GM21786 (cell line): ENCODE data around the gene IGBP1.
"Not testable (repeated sequence)": the region's sequence is repeated elsewhere in the genome, so short reads cannot be mapped to it uniquely, and the experiment has no call there.

Experiments
- ATAC-seq: cut with Tn5 transposase; IDR thresholded peaks from one replicate; pipeline ENCODE4 v1.9.1; 2021; ENCODE audit not compliant: unreplicated experiment

Gene IGBP1

DNA sequence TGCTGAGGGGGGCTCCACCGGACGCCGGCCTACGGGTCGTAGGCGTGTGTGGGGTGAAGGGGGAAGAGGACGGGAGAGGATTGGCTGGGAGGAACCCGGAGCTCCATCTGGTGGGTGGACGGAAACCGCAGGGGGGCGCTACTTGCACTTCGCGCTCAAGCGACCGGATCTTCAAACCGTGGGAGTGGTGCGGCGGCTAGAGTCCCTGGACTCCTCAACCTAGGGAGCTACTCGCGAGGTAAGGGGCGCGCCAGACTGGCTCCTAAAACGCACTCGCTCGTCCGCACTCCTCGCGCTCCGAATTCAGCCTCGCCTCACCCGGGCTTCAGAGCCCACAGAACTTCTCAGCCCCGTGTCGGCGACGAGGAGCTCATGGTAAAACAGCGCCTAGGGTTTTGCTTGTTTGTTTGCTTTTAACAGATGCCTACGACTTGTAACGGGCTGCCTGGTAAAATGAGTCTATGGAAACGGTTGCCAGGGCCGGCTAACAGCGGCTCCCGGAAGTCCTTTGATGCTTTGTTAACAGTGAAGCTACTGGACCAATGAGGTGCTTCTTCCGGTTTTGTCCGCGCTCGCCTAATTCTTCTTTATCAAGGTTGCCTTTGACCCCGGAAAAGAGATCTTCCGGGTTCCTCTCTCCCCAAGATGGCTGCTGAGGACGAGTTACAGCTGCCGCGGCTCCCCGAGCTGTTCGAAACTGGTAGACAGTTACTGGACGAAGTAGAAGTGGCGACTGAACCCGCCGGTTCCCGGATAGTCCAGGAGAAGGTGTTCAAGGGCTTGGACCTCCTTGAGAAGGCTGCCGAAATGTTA is at the start of gene IGBP1:
Gene IGBP1, plus strand, starts transcription at position 145 of the 813 bp plus-strand sequence. Its CDS starts 501 bp downstream, at position 646.
- ATAC-seq: peak; percentile 87

DNA sequence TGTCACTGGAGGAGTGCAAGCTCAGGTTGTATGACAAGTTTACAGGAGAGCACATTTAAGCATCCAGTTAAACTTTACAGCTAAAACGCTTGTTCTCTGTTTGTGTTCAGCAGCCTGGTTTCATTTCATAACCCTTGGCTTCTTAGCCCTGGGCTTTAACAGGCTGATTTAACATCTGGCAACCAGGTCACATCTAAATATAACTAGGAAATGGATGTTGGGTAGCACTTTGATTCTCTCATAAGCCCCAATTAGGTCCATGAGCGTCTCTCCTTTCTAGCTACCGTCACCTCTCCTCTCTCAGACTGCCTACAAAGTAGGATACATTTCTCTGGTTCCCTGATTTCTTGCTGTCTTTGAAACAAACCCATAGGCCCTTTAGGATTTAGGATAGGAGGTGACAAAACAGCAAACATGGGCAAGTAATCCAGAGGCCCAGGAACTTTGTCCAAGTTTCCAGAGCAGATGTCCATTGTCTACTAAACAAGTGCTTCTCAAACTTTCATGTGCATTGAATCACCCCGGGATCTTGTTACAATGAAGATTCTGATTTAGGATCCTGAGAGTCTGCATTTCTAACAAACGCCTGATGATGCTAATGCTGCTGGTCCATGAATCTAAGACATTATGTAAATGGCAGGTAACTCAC is 48.5 kb upstream of the IGBP1 start:
- ATAC-seq: no peak

DNA sequence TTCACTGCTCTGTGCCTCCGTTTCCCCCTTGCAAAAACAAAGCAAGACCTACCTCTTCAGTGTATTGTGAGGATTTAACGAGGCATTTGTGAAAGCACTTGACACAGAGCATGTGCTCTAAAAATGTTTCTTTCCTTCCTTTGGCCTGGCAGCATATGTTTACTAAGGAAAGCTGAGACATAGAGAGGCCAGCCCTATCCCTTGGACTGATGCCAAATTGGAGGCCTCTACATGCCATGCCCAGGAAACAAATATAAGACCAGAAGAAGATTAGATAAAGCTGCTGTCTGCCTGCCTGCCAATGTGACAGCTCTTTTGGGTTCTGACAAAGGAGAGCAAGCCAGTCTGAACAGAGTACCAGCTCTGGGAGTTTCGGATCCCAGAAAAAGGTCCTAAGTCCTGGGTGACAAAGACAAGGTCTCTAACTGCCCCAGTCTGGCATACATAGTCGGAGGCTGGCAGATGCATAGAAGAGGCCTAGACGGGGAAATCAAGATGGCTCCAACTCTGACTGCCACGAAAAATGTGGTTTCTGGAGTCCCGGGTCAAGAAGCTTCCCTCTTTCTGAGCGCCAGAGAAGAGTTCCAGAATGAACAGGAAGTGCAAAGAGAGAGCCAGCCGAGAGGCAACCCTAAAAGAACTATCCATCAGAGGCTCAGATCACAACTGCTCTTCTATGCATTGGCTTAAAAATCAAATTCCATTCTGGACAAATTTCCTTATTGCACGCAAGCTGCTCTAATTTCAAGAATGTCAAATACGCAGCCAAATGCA is 45.2 kb upstream of the IGBP1 start:
- no peak for ATAC-seq

GRCh38 chrX:70088751-70089150 is 44.5 kb upstream of the IGBP1 start:
- ATAC-seq: no peak

DNA sequence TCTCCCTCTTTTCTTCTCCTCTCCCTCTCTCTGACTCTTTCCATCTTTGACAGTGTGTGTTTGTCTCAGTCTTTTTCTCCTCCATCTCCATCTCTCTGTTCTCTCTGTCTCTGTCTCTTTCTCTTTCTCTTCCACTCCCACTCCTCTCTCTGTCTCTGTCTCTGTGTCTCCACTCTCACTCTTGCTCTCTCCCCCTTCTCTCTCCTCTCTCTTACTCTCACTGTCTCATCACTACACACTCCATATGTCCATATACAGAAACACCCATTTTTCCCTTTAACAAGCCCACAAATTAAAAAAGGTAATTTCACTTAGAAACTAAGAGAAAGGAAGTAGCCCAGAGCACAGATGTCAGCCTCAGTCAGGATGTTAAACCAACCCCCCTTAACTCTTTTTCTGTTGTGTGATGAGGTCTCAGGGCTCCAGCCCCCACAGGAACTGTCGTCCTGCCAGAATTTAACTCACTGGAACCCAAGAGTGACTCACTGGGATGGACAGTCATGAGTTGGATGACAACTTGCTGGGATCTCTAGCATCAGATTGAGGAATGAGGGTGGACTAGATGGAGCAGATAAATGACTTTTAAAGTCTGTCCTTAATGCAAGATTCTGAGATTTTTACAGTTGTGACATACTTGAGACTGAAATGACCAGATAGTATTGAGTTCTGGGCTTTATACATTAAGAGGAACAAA is 43.5 kb upstream of the IGBP1 start:
- no peak for ATAC-seq

GRCh38 chrX:70092247-70092646 is 41.0 kb upstream of the IGBP1 start:
- ATAC-seq: no peak

GRCh38 chrX:70096052-70096451 is 37.2 kb upstream of the IGBP1 start:
- no peak for ATAC-seq

GRCh38 chrX:70105229-70105628 is 28.0 kb upstream of the IGBP1 start:
- no peak for ATAC-seq

GRCh38 chrX:70111436-70112026 is 21.7 kb upstream of the IGBP1 start:
- not testable (repeated sequence) for ATAC-seq

DNA sequence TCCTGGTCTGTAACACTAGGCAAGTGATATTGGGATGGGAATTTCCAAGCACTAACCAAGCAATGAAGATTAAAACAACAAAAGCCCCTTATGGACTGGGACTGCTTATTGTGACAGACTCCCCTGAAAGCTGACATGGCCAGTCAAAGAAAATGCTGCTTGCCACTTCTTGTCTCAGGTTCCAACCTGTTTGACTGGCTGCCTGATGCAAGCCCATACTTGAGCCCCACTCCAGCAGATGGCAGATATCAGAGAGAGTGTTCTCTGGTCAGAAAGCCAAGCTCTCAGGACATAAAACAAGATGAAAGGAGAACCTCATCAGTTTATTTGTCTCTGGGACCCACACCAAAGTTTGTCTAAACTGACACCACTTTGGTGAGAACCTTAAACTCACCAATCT is 15.5 kb upstream of the IGBP1 start:
- no peak for ATAC-seq

DNA sequence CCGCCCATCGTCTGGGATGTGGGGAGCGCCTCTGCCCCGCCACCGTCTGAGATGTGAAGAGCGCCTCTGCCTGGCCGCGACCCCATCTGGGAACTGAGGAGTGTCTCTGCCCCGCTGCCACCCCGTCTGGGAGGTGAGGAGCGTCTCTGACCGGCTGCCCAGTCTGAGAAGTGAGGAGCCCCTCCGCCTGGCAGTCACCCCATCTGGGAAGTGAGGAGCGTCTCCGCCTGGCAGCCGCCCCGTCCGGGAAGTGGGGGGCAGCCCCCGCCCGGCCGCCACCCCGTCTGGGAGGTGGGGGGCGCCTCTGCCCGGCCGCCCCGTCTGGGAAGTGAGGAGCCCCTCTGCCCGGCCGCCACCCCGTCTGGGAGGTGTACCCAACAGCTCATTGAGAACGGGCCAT is 10.2 kb upstream of the IGBP1 start:
- not testable (repeated sequence) for ATAC-seq

GRCh38 chrX:70124678-70125077 is 8.6 kb upstream of the IGBP1 start:
- no peak for ATAC-seq

DNA sequence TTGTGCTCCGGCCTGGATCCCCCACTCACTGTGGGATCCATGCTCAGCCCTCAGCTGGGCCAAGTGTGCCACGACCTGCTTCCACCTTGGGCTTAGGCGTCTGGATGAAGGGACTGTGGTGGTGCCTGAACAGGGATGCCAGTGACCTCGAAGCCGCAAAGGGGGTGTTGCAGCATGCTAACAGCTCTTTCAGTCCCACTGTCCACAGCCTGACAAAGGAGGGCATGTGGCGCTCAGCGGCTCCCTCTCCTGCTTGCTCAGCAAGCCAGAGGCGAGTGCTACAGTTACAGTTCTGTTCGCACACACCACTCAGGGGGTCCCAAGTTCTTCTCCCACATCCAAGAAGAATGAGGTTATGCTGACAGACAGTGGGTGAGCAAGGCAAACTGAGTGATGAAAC is 5.2 kb upstream of the IGBP1 start:
- ATAC-seq: no peak

- ATAC-seq: no peak
Measured at GRCh38 chrX:70129816-70130215, 3.4 kb upstream of the IGBP1 start.

DNA sequence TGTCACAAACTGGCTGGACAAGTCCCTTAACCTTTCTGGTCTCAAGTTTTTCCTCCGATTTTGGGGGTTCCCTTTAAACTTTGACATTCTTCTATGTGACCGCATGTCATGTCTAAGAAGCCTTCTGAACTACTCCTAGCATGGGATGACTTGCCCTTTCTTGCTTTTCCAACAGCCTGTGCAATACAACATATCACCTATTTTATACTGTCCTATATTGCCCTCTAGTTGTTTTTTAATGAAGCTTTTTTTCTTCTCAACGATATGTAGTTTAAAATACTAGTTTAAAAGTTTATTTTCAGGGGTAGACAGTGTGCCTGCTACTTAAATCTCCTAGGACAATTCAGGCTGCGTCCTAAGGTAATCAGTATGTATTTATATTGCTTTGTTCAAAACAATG is 1.0 kb upstream of the IGBP1 start:
- no peak for ATAC-seq

DNA sequence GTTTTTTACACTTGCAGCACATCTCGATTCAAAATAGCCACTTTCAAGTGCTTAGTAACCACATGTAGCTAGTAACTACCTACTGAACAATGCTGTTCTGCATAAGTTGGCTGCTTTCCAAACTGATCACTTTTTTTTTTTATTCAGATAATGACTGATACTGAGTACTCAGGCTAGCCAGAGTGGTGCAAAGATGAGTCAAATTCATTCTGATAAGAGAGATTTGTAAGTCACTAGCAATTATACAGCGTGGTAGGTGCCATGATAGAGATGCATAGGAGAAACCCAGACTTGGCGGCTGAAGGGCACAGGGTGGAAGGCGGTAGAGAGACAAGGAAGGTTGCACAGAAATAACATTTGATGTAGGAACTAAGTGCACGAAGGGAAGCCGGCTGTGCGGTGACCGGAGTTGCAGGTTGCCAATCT is 357 bp upstream of the IGBP1 start:
- ATAC-seq: peak; percentile 0

- ATAC-seq: peak; percentile 1
Measured at GRCh38 chrX:70134116-70134477, 850 bp downstream of the IGBP1 start.

DNA sequence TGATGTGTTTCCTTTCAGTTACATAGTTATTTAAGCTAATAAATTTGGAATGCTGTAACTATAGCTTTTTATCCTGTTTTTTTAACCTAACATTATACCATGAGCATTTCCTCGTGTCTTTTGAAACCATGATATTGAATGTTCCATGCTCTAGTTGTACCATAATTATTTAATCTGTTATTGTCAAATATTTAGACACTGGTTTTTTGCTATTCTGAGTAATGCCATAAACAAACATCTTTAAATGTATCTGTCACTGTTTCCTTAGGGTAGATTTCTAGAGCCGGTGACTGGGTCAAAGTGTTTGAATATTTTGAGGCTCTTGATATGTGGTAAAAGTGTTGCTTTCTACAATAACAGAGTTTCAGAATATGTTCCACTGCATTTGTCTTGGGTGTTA is 5.4 kb downstream of the IGBP1 start:
- ATAC-seq: no peak

- no peak for ATAC-seq
Measured at GRCh38 chrX:70139736-70140135, 6.5 kb downstream of the IGBP1 start.

DNA sequence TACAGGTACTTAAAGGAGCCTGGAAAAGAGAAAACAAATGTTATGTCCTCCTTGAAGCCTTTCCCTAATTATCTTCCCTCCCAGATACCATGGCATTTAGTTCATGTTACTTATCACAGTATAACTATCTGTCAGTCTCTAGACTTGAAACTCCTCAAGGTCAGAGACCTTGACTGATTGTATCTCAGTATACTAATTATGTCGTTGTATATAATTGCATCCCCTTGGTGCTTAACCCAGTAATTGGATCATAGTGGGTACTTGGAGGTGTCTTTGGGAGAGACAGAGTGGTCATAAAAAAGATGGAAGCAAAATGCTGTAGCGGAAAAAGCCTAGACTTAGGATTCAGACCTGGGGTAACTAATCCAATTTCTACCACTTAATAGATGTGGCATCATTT is 8.1 kb downstream of the IGBP1 start:
- ATAC-seq: no peak
